SU-DHL-6 (cell line): ENCODE results near the gene SIGLEC7.
"Not testable (repeated sequence)": the region's sequence is repeated elsewhere in the genome, so short reads cannot be mapped to it uniquely, and the experiment has no call there.

ENCODE experiments used
- CTCF ChIP-seq: fragments of 200-600 bp; sonication (generic); IDR thresholded peaks from one replicate; pipeline ENCODE4 v1.5.1; 2017; ENCODE audit warnings: antibody characterized with exemption, mild to moderate bottlenecking, low read length, moderate library complexity; ENCODE audit not compliant: insufficient read depth, poor library complexity, severe bottlenecking
- EZH2phosphoT487 ChIP-seq: fragments of 200-600 bp; sonication (generic), shearing (Covaris generic); conservative IDR thresholded peaks from 2 replicates; pipeline ENCODE4 v1.6.1; 2018; ENCODE audit warnings: mild to moderate bottlenecking, antibody characterized with exemption, low read length, moderate library complexity, mixed read lengths

- not testable (repeated sequence) for TF ChIP-seq CTCF, EZH2phosphoT487
Observed at GRCh38 chr19:51169283-51169918, 27.3 kb downstream of the SIGLEC7 start.
